Progenitor cell of endocrine pancreas (in vitro differentiated cells): ENCODE data around the gene WTAP. TPM values are rescaled to one million over a fixed set of nuclear protein-coding genes. Genes with fewer than 3 reads are reported as not detected.
"Not testable (repeated sequence)": the region's sequence is repeated elsewhere in the genome, so short reads cannot be mapped to it uniquely, and the experiment has no call there.

Experiments
- DNase-seq: peaks from one replicate; pipeline ENCODE4 v3.0.0; 2021; ENCODE audit warnings: low spot score; ENCODE audit not compliant: unreplicated experiment
- H3K27ac Mint-ChIP-seq: 2 replicates; pipeline ENCODE4 v1.8.0; 2021; ENCODE audit warnings: mild to moderate bottlenecking, moderate library complexity, mixed read lengths
- H3K27me3 Mint-ChIP-seq: 2 replicates; pipeline ENCODE4 v1.8.0; 2021; ENCODE audit warnings: mixed read lengths
- H3K36me3 Mint-ChIP-seq: 2 replicates; pipeline ENCODE4 v1.8.0; 2022; ENCODE audit warnings: mixed read lengths; ENCODE audit not compliant: insufficient read depth
- H3K4me1 Mint-ChIP-seq: 2 replicates; pipeline ENCODE4 v1.8.0; 2021; ENCODE audit warnings: low read depth, mixed read lengths
- H3K4me3 Mint-ChIP-seq: 2 replicates; pipeline ENCODE4 v1.8.0; 2021; ENCODE audit warnings: low read depth, mild to moderate bottlenecking, moderate library complexity, mixed read lengths
- H3K9me3 Mint-ChIP-seq: 2 replicates; pipeline ENCODE4 v1.8.0; 2021; ENCODE audit warnings: low read depth, mixed read lengths
- total RNA-seq: library from RNA; stranded (reverse); gene quantifications from 2 replicates; pipeline ENCODE4 v1.2.1, GENCODE V29; 2021
- TF ChIP-seq, protein P1 (sequence below): fragments of 200-600 bp; sonication (generic); IDR thresholded peaks from one replicate; pipeline ENCODE4 v1.5.0; 2021; ENCODE audit warnings: antibody characterized with exemption, mild to moderate bottlenecking; ENCODE audit not compliant: unreplicated experiment

Gene WTAP
- total RNA-seq, 1 donor from 2014 or later: 126 TPM

DNA sequence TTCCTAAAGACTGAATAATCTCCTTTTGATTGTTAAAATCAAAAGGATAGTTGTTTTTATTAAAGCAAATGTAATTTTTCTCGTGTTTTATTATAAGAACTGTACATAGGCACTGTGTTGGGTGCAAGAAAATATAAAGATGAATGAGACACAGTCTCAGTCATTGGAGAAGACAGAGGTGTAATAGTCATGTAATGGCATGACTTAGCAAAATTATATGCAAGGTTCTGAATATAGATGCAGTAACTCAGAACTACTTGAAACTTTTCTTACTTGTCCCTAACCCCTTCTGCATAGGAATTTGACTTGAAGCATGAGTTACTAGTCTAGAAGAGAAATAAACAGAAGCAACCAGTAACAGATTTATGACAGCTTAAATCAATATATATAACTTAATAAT, 14.9 kb downstream of the WTAP start:
- Mint-ChIP-seq H3K4me3 (no peak overlapping the region), H3K36me3 (peaks cover 33% of the 10 kb centered on the region), H3K27ac (no peak overlapping the region), H3K27me3 (no peaks in the 10 kb centered on the region), H3K9me3 (no peaks in the 10 kb centered on the region), H3K4me1 (peaks cover 4% of the 10 kb centered on the region)
- no peak for DNase-seq
- TF ChIP-seq, protein P1, sequence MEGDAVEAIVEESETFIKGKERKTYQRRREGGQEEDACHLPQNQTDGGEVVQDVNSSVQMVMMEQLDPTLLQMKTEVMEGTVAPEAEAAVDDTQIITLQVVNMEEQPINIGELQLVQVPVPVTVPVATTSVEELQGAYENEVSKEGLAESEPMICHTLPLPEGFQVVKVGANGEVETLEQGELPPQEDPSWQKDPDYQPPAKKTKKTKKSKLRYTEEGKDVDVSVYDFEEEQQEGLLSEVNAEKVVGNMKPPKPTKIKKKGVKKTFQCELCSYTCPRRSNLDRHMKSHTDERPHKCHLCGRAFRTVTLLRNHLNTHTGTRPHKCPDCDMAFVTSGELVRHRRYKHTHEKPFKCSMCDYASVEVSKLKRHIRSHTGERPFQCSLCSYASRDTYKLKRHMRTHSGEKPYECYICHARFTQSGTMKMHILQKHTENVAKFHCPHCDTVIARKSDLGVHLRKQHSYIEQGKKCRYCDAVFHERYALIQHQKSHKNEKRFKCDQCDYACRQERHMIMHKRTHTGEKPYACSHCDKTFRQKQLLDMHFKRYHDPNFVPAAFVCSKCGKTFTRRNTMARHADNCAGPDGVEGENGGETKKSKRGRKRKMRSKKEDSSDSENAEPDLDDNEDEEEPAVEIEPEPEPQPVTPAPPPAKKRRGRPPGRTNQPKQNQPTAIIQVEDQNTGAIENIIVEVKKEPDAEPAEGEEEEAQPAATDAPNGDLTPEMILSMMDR: no peak

DNA sequence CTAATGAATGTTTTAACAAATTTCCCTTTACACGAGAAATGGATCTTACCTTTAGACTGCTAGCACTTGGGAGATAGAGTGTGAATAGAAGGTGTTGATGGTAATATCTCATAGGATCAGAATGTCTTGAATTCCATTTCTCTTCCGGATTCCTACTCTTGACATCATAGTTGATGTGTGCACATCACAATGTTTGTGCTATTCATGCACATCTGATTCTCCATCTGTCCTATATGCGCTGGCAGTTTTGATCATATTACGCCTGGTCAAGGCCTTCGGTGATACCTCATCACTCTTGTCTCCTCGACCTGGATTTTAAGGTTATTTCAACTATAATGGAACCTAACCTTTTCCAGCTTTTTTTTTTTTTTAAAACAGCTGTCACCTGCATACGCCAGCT, 17.8 kb downstream of the WTAP start:
- H3K36me3 Mint-ChIP-seq: peaks cover 47% of the 10 kb centered on the region
- H3K4me1 Mint-ChIP-seq: peaks cover 4% of the 10 kb centered on the region
- TF ChIP-seq, protein P1: no peak

DNA sequence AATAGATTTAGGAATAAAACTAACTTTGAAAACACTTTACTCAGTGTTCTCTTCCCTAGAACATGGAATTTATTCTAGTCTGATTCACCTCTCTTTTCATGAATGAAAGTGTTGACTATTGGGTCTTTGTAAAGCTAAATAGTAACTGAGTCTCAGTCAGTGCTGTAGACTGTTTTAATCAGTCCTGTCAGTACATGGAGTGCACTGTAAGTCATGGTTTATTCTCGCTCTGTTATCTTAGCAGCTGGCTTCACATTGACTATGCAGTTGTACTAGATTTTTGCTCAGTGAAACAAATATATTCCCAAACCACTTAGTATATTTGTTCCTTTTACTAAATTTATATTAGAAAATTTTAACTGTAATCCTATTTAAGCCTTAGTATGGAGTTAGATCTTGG, 19.5 kb downstream of the WTAP start:
- no peaks in the 10 kb centered on the region for H3K9me3 Mint-ChIP-seq

More for the DNA sequence above, 17.8 kb downstream of the WTAP start:
- H3K9me3 Mint-ChIP-seq: no peaks in the 10 kb centered on the region
- no peak overlapping the region for H3K4me3 Mint-ChIP-seq
- no peak for DNase-seq
- no peak overlapping the region for H3K27ac Mint-ChIP-seq
- H3K27me3 Mint-ChIP-seq: no peaks in the 10 kb centered on the region

DNA sequence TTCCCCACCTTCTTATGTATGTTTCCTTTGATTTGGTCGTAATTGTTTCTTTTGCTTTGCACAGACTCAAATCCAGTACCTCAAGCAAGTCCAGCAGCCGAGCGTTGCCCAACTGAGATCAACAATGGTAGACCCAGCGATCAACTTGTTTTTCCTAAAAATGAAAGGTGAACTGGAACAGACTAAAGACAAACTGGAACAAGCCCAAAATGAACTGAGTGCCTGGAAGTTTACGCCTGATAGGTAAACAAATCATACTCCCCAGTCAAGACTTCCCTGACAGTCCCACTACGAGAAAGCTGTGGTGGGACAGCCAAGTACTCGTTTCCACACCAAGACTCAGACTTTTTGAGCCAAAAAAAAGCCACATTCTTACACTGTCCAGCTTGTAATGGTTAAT, 20.8 kb downstream of the WTAP start:
- peaks cover 42% of the 10 kb centered on the region for H3K36me3 Mint-ChIP-seq
- H3K27ac Mint-ChIP-seq, H3K4me1 Mint-ChIP-seq, H3K27me3 Mint-ChIP-seq, H3K9me3 Mint-ChIP-seq, H3K4me3 Mint-ChIP-seq, DNase-seq: not testable (repeated sequence)

More for the DNA sequence above, 19.5 kb downstream of the WTAP start:
- Mint-ChIP-seq H3K4me3 (no peak overlapping the region), H3K4me1 (peaks cover 4% of the 10 kb centered on the region), H3K27me3 (no peaks in the 10 kb centered on the region), H3K27ac (no peak overlapping the region), H3K36me3 (peaks cover 43% of the 10 kb centered on the region)
- DNase-seq: no peak
- TF ChIP-seq, protein P1: no peak

DNA sequence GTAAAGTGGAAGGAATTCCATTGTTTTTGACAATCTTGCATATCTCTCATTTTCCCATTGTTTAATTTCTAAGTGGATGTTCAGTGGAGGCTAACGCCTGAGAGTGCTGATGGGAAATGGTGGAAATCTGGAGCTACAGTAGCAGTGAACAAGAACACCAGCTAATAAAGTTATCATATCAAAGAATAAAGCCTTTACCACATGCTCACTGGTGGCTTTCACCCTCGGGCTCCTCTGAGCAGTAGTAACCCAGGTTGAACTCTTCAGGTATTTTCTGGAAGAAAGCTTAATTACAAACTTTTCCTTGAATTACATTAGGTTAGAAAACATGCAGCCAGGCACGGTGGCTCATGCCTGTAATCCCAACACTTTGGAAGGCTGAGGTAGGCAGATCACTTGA, 24.1 kb downstream of the WTAP start:
- Mint-ChIP-seq H3K36me3 (peaks cover 37% of the 10 kb centered on the region), H3K4me1 (no peaks in the 10 kb centered on the region), H3K9me3 (no peaks in the 10 kb centered on the region), H3K27ac (no peak overlapping the region), H3K4me3 (no peak overlapping the region), H3K27me3 (no peaks in the 10 kb centered on the region)
- TF ChIP-seq, protein P1: no peak
- no peak for DNase-seq

DNA sequence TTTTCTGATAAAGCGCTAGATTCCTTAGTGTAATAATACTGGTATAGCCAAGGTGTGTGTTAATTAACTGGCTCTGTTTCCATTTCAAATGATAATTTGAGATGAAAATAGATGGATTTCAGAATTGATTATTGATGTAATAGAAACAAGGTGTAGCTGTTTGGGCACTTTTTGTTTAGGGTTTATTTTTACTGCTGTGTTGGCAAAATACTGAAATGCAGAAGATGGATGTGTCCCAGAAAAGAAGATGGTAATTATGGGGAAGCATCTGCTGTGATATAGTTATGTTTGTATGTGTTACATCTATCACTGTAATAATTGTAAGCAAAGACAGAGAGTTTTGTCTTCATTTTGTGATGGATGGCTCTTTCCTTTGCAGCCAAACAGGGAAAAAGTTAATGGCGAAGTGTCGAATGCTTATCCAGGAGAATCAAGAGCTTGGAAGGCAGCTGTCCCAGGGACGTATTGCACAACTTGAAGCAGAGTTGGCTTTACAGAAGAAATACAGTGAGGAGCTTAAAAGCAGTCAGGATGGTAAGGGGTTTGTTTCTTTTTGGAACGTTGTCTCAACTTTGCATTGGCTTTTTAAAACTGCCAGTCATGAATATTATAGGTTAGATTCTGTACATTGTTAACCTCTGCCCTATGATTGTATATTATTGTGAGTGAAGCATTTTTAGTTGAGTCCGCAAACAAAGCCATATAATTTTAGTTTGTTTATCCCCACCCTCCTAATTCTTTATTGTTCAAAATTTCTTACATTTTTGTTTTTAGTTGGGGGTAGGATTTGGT, 26.0 kb downstream of the WTAP start:
- Mint-ChIP-seq H3K27ac (peak overlapping the region; percentile 69), H3K36me3 (peaks cover 39% of the 10 kb centered on the region), H3K9me3 (no peaks in the 10 kb centered on the region), H3K27me3 (no peaks in the 10 kb centered on the region), H3K4me3 (no peak overlapping the region), H3K4me1 (no peaks in the 10 kb centered on the region)
- no peak for DNase-seq
- TF ChIP-seq, protein P1: no peak
